OCI-M2 (cell line): ENCODE measurements around the gene PLEKHG4B.
A peak's percentile ranks its signal among the peaks of the same experiment; 100 is the strongest.
"Not testable (repeated sequence)": the region's sequence is repeated elsewhere in the genome, so short reads cannot be mapped to it uniquely, and the experiment has no call there.

Experiments
- DNase-seq: peaks from one replicate; lab custom pipeline; 2025; ENCODE audit not compliant: unreplicated experiment; lab: John Stamatoyannopoulos, UW

PLEKHG4B gene

DNA sequence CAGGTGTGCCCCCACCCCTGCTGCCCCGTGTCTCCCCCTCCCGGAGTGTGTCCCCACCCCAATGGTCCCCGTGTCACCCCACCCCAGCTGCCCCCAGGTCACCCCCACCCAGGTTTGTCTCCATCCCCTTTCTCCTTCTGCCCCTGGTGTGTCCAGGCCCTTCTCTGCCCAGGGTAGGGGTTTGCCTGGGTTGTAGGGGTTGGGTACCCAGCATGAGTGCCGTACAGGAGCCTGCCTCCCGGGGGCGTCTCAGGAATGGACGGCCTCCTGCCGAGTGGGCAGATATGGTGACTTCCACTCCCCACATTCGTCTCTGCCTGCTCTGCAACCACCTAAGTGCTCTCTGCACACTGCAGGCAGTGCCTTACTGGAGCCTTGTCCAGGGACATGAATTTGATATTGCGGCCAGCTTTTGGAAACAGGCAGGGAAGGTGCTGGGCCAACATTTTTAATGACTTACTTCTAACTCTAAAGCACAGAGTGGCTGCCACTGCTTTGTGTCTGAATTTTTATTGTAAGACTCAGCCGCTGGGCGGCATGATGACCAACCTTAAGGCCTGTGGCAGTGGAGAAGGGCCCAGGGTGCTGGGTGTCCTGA lies 106.0 kb downstream of the PLEKHG4B start:
- no peak for DNase-seq

GRCh38 chr5:198516-199196 lies 106.7 kb downstream of the PLEKHG4B start:
- no peak for DNase-seq

- no peak for DNase-seq
Measured at GRCh38 chr5:199197-199949, 107.4 kb downstream of the PLEKHG4B start.

GRCh38 chr5:199950-200645 lies 108.1 kb downstream of the PLEKHG4B start:
- DNase-seq, result no peak

- no peak for DNase-seq
Measured at GRCh38 chr5:200985-201384, 109.0 kb downstream of the PLEKHG4B start.

- DNase-seq, result no peak
Measured at GRCh38 chr5:201672-202071, 109.7 kb downstream of the PLEKHG4B start.

GRCh38 chr5:203246-203930 lies 111.4 kb downstream of the PLEKHG4B start:
- no peak for DNase-seq

DNA sequence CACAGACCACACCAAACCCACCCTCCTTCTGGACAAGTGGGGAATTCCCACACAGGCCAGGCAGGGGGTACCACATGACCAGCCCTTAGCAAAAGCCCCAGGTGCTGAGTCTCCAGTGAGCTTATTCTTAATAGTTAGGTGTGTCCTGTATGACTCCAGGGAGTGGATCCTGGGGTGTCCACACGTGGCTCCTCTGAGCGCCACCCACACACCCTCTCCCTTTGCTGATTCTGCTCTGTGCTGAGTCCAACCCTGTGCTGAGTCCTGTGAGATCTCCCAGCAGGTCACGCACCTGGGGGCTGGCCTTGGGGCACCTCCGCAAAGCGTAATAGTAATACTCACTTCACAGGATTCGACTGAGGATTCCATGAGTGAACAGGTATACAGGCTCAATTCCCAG lies 112.0 kb downstream of the PLEKHG4B start:
- no peak for DNase-seq

DNA sequence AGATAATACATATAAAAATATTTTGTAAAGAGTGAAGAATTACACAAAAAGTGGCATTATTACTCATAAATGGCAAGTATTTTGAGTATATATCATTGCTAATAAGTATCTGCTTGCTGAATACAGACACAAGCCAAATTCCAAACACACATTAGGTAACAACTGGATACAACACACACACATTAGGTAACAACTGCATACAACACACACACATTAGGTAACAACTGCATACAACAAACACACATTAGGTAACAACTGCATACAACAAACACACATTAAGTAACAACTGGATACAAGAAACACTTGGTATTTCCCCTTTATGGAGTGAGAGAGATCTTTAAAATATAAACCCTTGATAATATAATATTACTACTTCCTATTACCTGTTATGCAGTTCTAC lies 112.5 kb downstream of the PLEKHG4B start:
- DNase-seq, result no peak

- DNase-seq, result no peak
Measured at GRCh38 chr5:204966-205670, 113.2 kb downstream of the PLEKHG4B start.

DNA sequence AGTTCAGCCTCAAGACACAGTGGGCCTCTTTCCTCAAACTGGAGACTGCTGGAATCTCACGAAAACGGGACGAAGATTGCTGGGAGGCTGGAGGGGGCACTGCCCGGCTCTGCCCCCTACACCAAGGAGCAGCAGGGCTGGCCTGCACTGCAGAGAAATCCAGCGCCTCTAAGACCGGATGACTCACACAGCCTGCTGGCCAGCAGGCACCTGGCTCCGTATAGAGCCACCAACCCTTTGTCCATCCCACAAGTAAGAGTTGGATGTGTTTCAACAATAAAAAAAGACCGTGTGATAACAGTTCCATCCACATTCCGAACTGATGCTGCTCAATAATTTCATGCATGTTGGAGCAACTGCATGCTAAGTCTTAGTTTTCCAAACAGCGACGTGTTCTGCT lies 114.4 kb downstream of the PLEKHG4B start:
- no peak for DNase-seq

GRCh38 chr5:206927-207536 lies 115.1 kb downstream of the PLEKHG4B start:
- DNase-seq, result no peak

DNA sequence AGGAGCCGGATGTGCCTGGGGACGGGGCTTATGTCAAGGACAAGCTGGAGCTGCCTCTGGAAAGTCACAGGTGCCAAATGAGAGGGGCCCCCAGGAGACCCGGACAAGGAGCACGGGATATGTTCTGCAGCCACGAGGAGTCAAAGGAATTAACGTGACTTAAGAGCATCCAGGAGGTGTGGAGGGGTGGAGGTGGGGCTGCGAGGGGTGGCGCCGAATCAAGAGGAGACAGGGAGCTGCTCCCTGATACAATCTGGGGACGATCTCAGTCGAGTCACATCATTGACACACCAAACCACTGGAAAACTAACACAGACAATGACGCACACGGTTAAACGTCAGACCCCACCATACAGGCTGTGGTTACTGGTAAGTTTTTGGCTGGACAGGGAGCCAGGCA lies 115.6 kb downstream of the PLEKHG4B start:
- no peak for DNase-seq

DNA sequence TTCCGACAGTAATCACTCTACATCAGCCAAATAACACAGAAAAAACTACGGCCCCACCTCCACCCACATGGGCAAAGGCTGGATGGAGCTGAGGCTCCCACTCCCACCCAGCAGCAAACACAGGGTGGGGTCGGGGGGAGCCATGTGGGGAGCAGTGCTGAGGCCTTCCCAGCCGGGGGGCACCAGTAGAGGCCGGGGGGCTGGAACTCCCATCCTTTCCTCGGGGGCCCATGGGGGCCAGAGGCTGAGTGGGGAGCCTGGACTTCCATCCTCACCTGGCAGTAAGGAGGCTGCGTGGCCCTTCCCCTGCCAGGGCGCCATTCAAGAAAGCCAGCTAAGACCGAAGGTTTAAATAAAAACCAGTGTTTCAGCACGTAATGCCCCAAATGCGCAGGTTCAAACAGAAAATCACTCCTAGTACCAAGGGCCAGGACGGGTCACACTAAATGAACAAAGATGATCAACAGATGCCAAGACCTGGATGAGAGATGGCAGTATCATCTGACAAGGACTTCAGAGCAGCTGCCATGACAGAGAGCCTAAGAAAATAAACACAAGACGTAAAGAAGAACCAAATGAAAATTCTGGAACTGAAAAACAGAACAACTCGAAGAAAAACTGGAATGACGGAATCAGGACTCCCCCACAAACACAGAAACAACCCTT lies 116.6 kb downstream of the PLEKHG4B start:
- no peak for DNase-seq

DNA sequence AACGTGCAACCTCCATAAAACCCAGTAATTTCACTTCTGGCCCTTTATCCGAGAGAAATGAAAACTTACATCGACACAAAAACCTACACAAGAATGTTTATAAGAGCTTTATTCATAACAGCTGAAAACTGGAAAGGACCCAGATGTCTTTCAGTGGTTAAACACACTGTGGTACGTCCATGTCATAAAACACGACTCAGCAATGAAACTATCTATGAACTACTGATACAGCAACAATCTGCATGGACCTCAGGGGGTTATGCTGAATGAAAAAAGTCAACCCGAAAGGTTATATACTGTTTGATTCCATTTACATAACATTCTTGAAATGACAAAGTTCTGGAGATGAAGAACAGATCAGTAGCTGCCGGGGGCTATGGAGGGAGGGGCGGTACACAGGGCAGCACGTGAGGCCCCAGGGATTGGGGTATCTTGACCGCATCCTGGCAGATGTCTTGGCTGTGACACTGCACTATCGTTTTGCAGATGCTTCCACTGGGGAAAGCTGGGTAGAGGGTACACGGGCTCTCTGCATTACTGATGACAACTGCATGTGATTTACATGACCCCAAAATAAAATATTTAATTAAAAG lies 121.9 kb downstream of the PLEKHG4B start:
- DNase-seq, result no peak

DNA sequence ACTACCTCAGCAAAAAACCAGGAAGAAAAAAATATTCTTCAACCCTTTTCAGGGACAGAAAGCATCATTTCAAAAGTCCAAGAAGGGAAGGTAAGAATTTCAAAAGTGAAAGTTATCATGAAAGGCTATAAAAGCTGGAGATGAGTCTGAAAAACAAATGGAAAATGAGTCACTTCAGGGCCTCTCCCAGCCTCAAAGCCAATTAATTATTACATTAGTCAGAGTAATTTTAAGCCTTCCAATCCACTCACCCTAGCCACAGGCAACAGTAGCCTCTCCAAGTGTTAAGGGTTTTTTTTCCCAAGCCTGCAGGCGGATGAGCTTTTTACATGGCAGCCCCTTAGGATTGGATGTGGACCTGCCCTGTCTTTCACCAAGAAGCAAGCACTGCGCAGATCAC lies 123.3 kb downstream of the PLEKHG4B start:
- DNase-seq, result not testable (repeated sequence)

GRCh38 chr5:216076-216475 lies 124.1 kb downstream of the PLEKHG4B start:
- not testable (repeated sequence) for DNase-seq

- DNase-seq, result peak; percentile 30
Measured at GRCh38 chr5:217494-218456, 125.8 kb downstream of the PLEKHG4B start, which contains the start of the genes CCDC127 and SDHA. Gene CCDC127 (minus strand): TSS chr5:218153. CDS start chr5:216849, 1,304 bp downstream. Gene SDHA (plus strand): TSS chr5:218320. CDS start chr5:218356, 36 bp downstream.
